Fibroblast of lung (primary cell): ENCODE data around the gene HOXA1. TPM values are rescaled to one million over a fixed set of nuclear protein-coding genes. Genes with fewer than 3 reads are reported as not detected.

Experiments used
- polyA plus RNA-seq, 2 donors: library from polyadenylated mRNA; depleted of rRNA in 1 of 2; stranded (reverse) in 1 of 2; unstranded in 1 of 2; fragments of >200 nt; gene quantifications; 2 replicates each; pipeline ENCODE4 v1.2.1, GENCODE V29; 2011 to 2012; ENCODE audit warnings: missing spikeins in 1 of 2
- total RNA-seq: library from RNA; depleted of rRNA; stranded (reverse); fragments of >200 nt; gene quantifications from 2 replicates; pipeline ENCODE4 v1.2.1, GENCODE V29; 2014

The HOXA1 gene
- total and polyA plus RNA-seq, 2 donors (not counting 1 experiment from before 2014, with no cell fraction given) = 0.50 to 0.83 TPM

Other genes starting within 250 kb of the HOXA1 start
- 16.7 and 17.5 TPM in 2 replicates for gene SKAP2, start 231.4 kb downstream of the HOXA1 start, total RNA-seq
- gene SKAP2, start 231.4 kb downstream of the HOXA1 start, polyA plus RNA-seq = 14.2 and 25.9 TPM in 2 replicates
- gene HOXA2, start 6.7 kb upstream of the HOXA1 start, total RNA-seq = 1.0 and 1.3 TPM in 2 replicates
- 2.3 and 2.6 TPM in 2 replicates for gene HOXA2, start 6.7 kb upstream of the HOXA1 start, polyA plus RNA-seq
- gene HOXA4, start 34.8 kb upstream of the HOXA1 start, total RNA-seq = 0.33 and 0.51 TPM in 2 replicates
- gene HOXA4, start 34.8 kb upstream of the HOXA1 start, polyA plus RNA-seq = 2.4 and 3.6 TPM in 2 replicates
- 18.3 and 22.1 TPM in 2 replicates for gene HOXA5, start 47.7 kb upstream of the HOXA1 start, total RNA-seq
- gene HOXA5, start 47.7 kb upstream of the HOXA1 start, polyA plus RNA-seq = 16.6 and 35.6 TPM in 2 replicates
- gene HOXA6, start 51.8 kb upstream of the HOXA1 start, total RNA-seq = 3.6 and 4.4 TPM in 2 replicates
- gene HOXA6, start 51.8 kb upstream of the HOXA1 start, polyA plus RNA-seq = 0.70 and 1.2 TPM in 2 replicates
- 1.5 TPM in 2 replicates for gene HOXA3, start 56.6 kb upstream of the HOXA1 start, total RNA-seq
- 0.44 and 0.68 TPM in 2 replicates for gene HOXA3, start 56.6 kb upstream of the HOXA1 start, polyA plus RNA-seq
- 1.0 and 1.2 TPM in 2 replicates for gene HOXA7, start 60.7 kb upstream of the HOXA1 start, total RNA-seq
- 5.3 and 5.9 TPM in 2 replicates for gene HOXA7, start 60.7 kb upstream of the HOXA1 start, polyA plus RNA-seq
- gene HOXA9, start 69.5 kb upstream of the HOXA1 start, total RNA-seq = under 0.01 TPM in 1 of 2 replicates, not detected in the other
- gene HOXA9, start 69.5 kb upstream of the HOXA1 start, polyA plus RNA-seq = 0.08 and 0.11 TPM in 2 replicates
- under 0.01 and 0.17 TPM in 2 replicates for gene HOXA10, start 78.3 kb upstream of the HOXA1 start, total RNA-seq
- gene HOXA10, start 78.3 kb upstream of the HOXA1 start, polyA plus RNA-seq = 0.25 and 1.00 TPM in 2 replicates
- not detected in 2 replicates for gene HOXA11, start 89.2 kb upstream of the HOXA1 start, total RNA-seq
- gene HOXA11, start 89.2 kb upstream of the HOXA1 start, polyA plus RNA-seq = 0.03 and 0.18 TPM in 2 replicates
- gene HOXA13, start 104.1 kb upstream of the HOXA1 start, total RNA-seq = not detected in 2 replicates
- not detected in 2 replicates for gene HOXA13, start 104.1 kb upstream of the HOXA1 start, polyA plus RNA-seq
- gene EVX1, start 146.8 kb upstream of the HOXA1 start, total RNA-seq = not detected in 2 replicates
- not detected in 2 replicates for gene EVX1, start 146.8 kb upstream of the HOXA1 start, polyA plus RNA-seq